Measurements from ENCODE around the gene NKX2-1.

Gene NKX2-1

DNA sequence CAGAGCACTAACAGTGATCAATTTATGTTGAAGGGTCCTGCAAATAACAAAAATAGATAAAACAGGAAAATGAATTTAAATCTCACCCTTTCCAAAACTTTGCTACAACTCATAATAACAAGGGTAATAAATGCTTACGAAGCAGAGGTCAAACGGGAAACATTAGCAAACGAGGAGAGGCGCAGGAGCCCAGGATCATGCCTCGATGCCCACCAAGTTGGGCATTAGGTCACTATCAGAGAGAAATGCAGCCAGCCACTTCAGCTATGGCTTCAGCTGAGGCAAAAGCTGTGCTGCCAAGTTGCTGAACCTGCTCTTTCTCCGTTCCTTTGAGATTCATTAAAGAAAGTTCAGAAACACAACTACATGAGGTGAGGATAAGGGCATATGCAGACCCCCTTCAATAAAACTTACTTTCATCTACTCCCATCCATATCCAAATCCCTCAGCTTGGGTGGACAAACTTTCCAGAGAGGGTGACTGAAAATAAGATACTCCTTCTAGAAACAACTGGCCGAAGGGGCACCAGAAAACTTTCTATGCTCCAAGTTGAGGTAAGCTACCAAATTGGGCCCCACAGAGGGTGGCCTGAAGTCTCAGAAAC lies 7.9 kb downstream of the NKX2-1 start:
- H3K4me3 ChIP-seq (ENCODE audit: low read depth, low read length), result no peak overlapping the region
- no peak for TF ChIP-seq CTCF (IDR thresholded peaks at IDR 0.05; ENCODE audit: borderline replicate concordance, insufficient read depth, low read depth, low read length)

- TF ChIP-seq CTCF (IDR thresholded peaks at IDR 0.05; ENCODE audit: borderline replicate concordance, insufficient read depth, low read depth, low read length), result no peak
- no peak overlapping the region for H3K4me3 ChIP-seq (ENCODE audit: low read depth, low read length)
These were observed 9.2 kb downstream of the NKX2-1 start for GRCh38 chr14:36510874-36511273.

DNA sequence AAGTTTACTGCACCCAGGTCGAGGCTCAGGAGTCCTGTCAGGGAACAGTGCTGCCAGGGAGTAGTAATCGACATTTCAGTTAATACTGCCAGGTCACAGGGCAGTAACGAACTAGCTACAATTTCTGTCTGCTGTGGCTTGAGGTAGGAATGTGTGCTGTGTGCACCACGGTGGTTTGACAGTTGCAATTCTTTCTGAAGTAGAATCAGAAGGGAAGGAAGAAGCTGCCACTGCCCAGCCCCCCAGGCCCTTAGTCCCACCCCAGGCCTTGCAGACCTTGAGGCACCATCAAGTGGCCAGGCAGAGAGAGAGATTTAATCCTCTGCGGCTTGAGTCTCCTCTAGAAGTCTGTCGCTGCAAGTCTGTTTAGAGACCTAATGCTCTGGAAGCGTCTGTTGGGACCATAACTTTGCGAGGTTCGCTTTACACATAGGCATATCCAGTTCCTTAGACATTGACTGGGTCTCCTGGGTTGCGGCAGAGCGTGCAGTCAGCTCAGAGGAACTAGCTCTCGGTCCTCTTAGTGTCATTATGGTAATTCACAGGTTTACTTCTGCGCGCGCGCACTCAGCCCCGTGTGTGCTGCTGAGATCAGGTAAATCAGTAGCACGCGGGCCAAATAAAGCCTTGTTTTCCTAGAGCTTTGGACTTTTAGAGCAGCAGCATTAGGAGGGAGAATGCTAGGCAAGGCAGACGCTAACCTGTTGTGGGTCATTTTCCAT lies 9.8 kb downstream of the NKX2-1 start:
- no peak for TF ChIP-seq CTCF (IDR thresholded peaks at IDR 0.05; ENCODE audit: borderline replicate concordance, insufficient read depth, low read depth, low read length)
- H3K4me3 ChIP-seq (ENCODE audit: low read depth, low read length), result no peak overlapping the region

- no peak for TF ChIP-seq CTCF (IDR thresholded peaks at IDR 0.05; ENCODE audit: borderline replicate concordance, insufficient read depth, low read depth, low read length)
- no peak overlapping the region for H3K4me3 ChIP-seq (ENCODE audit: low read depth, low read length)
These were observed 10.7 kb downstream of the NKX2-1 start for GRCh38 chr14:36509069-36509917.

DNA sequence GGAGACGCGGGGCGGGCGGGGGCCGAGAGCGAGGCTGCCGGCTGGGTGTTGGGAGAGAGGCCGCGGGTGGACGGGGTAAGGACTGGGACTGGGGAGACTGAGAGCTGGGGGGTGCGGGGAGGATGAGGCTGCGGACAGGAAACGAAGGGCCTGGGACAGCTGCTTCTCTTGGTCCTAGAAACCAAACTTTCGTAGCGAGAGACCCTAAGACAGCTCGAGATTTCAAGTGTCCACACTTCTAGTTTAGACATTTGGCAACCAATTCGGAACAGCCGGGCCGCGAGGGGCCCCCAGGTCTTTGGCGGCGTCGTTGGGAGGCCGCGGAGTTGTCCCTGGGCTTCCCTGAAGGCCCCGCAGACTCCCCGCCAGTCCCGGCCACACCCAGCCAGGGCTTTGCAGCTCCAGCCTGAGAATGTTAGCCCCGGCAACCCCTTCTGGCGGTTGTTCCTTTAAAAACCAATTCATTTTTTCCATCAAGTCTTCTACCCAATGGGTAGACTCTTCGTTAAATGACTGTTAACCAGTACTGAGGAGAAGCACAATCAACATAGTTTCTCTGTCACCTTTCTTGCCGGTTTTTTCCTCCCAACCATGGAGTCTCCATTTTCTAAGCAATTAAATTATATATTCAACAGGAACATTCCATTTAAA lies 11.5 kb downstream of the NKX2-1 start:
- no peak overlapping the region for H3K4me3 ChIP-seq (ENCODE audit: low read depth, low read length)
- TF ChIP-seq CTCF (IDR thresholded peaks at IDR 0.05; ENCODE audit: borderline replicate concordance, insufficient read depth, low read depth, low read length), result no peak

DNA sequence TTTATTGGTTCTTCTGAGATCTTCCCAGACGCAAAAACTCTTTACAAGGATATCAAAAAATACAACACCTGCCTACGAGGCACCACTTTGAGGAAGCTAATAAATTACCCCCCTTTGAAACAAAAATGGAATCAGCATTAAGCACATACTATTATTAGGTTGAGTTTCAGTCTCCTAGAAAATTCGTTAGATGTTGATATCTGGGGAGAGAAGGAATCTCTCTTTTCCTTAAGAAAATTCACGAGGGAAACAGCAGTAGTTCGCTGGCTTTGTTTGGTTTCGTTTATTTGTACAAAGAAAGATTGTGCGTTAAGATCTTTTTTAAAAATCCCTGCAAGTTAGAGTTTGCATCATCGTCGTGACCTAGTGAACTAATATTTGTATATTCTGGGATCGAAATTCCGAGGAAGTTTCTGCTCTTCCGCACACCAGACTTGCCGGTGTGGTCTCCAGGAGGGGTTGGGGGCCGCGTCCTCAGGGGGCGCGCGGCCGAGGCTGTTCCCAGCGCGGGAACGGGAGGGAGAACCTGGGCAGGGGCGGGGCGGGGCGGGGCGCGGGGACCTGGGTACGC lies 12.1 kb downstream of the NKX2-1 start:
- H3K4me3 ChIP-seq (ENCODE audit: low read depth, low read length), result no peak overlapping the region
- no peak for TF ChIP-seq CTCF (IDR thresholded peaks at IDR 0.05; ENCODE audit: borderline replicate concordance, insufficient read depth, low read depth, low read length)

Data from GM12875 (cell line).